ENCODE data around the gene SRRM1.
A peak's percentile ranks its signal among the peaks of the same experiment; 100 is the strongest.

GRCh38 chr1:24635195-24635843 lies 7.8 kb upstream of the SRRM1 start:
- TF ChIP-seq, protein P1, sequence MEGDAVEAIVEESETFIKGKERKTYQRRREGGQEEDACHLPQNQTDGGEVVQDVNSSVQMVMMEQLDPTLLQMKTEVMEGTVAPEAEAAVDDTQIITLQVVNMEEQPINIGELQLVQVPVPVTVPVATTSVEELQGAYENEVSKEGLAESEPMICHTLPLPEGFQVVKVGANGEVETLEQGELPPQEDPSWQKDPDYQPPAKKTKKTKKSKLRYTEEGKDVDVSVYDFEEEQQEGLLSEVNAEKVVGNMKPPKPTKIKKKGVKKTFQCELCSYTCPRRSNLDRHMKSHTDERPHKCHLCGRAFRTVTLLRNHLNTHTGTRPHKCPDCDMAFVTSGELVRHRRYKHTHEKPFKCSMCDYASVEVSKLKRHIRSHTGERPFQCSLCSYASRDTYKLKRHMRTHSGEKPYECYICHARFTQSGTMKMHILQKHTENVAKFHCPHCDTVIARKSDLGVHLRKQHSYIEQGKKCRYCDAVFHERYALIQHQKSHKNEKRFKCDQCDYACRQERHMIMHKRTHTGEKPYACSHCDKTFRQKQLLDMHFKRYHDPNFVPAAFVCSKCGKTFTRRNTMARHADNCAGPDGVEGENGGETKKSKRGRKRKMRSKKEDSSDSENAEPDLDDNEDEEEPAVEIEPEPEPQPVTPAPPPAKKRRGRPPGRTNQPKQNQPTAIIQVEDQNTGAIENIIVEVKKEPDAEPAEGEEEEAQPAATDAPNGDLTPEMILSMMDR (IDR thresholded peaks at IDR 0.05): peak in 2 of 4 experiments; percentile 6 to 44
- TF ChIP-seq POLR2A (IDR thresholded peaks at IDR 0.05) (no peak), POLR2AphosphoS5 (IDR thresholded peaks at IDR 0.05) (no peak), EP300 (IDR thresholded peaks at IDR 0.05) (no peak)

Data from sigmoid colon (tissue), 4 donors.